SK-N-MC (cell line): ENCODE measurements around the gene SLC46A1.

Experiments used
- EZH2 ChIP-seq: fragments of 200-600 bp; sonication (generic); IDR thresholded peaks from one replicate; pipeline ENCODE4 v1.6.1; 2017; ENCODE audit warnings: antibody characterized with exemption
- POLR2AphosphoS5 ChIP-seq: IDR thresholded peaks from 2 replicates; pipeline ENCODE4 v1.6.1; 2012; ENCODE audit warnings: mild to moderate bottlenecking, low read depth, low read length, borderline replicate concordance

GRCh38 chr17:28370744-28371103 lies 35.3 kb downstream of the SLC46A1 start:
- TF ChIP-seq POLR2AphosphoS5 = no peak
- no peak for TF ChIP-seq EZH2
